ENCODE results near the gene TM2D3.

Gene TM2D3

GRCh38 chr15:101623367-101624304, 28.5 kb downstream of the TM2D3 start:
- DNase-seq (ENCODE audit: low read depth), result no peak

- DNase-seq (ENCODE audit: low read depth), result no peak
Observed at GRCh38 chr15:101621961-101622360, 30.2 kb downstream of the TM2D3 start.

GRCh38 chr15:101620671-101621070, 31.5 kb downstream of the TM2D3 start:
- no peak for DNase-seq (ENCODE audit: low read depth)

GRCh38 chr15:101619615-101619865, 32.6 kb downstream of the TM2D3 start:
- DNase-seq (ENCODE audit: low read depth), result no peak

GRCh38 chr15:101618851-101619614, 33.1 kb downstream of the TM2D3 start:
- no peak for DNase-seq (ENCODE audit: low read depth)

GRCh38 chr15:101618076-101618475, 34.1 kb downstream of the TM2D3 start:
- DNase-seq (ENCODE audit: low read depth), result no peak

GRCh38 chr15:101617390-101617965, 34.7 kb downstream of the TM2D3 start:
- DNase-seq (ENCODE audit: low read depth), result no peak

- DNase-seq (ENCODE audit: low read depth), result peak; percentile 14
Observed at GRCh38 chr15:101615986-101616848, 36.0 kb downstream of the TM2D3 start.

- DNase-seq (ENCODE audit: low read depth), result no peak
Observed at GRCh38 chr15:101615414-101615985, 36.7 kb downstream of the TM2D3 start.

- no peak for DNase-seq (ENCODE audit: low read depth)
Observed at GRCh38 chr15:101614761-101615160, 37.4 kb downstream of the TM2D3 start.

GRCh38 chr15:101614001-101614585, 38.1 kb downstream of the TM2D3 start:
- DNase-seq (ENCODE audit: low read depth), result no peak

- DNase-seq (ENCODE audit: low read depth), result no peak
Observed at GRCh38 chr15:101613130-101614000, 38.8 kb downstream of the TM2D3 start.

- DNase-seq (ENCODE audit: low read depth), result no peak
Observed at GRCh38 chr15:101612676-101613075, 39.5 kb downstream of the TM2D3 start.

- no peak for DNase-seq (ENCODE audit: low read depth)
Observed at GRCh38 chr15:101611580-101612299, 40.4 kb downstream of the TM2D3 start.

GRCh38 chr15:101611007-101611406, 41.2 kb downstream of the TM2D3 start:
- no peak for DNase-seq (ENCODE audit: low read depth)

GRCh38 chr15:101610611-101611000, 41.6 kb downstream of the TM2D3 start:
- no peak for DNase-seq (ENCODE audit: low read depth)

GRCh38 chr15:101609742-101610610, 42.2 kb downstream of the TM2D3 start:
- DNase-seq (ENCODE audit: low read depth), result no peak

- no peak for DNase-seq (ENCODE audit: low read depth)
Observed at GRCh38 chr15:101608201-101608600, 44.0 kb downstream of the TM2D3 start.

- DNase-seq (ENCODE audit: low read depth), result no peak
Observed at GRCh38 chr15:101607108-101607507, 45.1 kb downstream of the TM2D3 start.

All from HS-27A (cell line).